ENCODE results near the gene PEX3.

The PEX3 gene

DNA sequence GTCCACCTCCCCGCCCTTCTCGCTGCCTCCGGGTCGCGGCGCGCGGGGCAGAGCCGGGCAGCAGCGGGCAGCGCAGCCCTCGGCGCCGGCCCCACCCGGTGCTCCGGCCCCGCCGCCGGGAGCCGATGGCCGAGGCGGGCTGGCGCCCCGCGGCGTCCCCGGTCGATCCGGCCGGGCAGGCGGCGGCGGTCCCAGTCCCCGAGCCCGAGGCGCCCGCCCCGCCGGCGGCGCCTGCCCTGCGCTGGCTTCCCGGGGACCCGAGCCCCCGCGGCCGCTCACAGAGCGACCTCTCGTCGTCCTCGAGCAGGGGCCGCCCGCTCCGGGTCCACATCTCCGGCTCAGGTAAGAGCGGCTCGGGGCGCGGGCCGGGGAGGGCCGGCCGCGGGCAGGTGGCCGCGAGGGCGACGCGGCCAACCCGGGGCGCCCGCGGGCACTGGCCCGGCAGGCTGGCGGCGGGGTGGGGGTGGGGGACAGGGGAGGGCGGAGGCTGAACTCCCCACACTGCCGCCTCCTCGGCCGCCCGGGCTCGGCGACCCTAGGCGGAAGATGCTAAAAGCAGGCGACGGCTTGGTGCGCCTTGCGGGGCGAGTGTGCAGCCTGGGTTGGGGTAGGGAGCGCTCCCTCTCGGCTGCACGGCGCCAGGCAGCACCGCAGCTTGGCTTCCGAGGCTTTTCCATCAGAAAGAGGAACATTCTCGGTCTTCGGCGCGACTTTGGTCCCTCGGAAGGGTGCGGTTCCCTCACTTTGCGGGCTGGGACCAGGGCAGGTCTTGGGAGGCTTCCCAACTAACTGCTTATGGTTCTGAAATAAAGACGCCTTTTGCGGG, 86.5 kb downstream of the PEX3 start:
- H3K9me3 ChIP-seq (ENCODE audit: control insufficient read depth, low read length): no peaks in the 10 kb centered on the region
- H3K4me3 ChIP-seq (ENCODE audit: insufficient read depth, low read depth, low read length): peak overlapping the region; percentile 49
- 1% methylated on average over 100 to 103 of the region's 103 CpGs for WGBS, 2 experiments
- H3K27me3 ChIP-seq (ENCODE audit: control insufficient read depth, insufficient read depth, low read length, poor library complexity, severe bottlenecking): peaks cover 33% of the 10 kb centered on the region
- no peak overlapping the region for H3K27ac ChIP-seq (ENCODE audit: insufficient read depth, low read depth, low read length, poor library complexity, severe bottlenecking)
- no peaks in the 10 kb centered on the region for H3K36me3 ChIP-seq (ENCODE audit: control insufficient read depth, insufficient read depth, low read length)
- no peaks in the 10 kb centered on the region for H3K4me1 ChIP-seq (ENCODE audit: control insufficient read depth, insufficient read depth, low read length)

DNA sequence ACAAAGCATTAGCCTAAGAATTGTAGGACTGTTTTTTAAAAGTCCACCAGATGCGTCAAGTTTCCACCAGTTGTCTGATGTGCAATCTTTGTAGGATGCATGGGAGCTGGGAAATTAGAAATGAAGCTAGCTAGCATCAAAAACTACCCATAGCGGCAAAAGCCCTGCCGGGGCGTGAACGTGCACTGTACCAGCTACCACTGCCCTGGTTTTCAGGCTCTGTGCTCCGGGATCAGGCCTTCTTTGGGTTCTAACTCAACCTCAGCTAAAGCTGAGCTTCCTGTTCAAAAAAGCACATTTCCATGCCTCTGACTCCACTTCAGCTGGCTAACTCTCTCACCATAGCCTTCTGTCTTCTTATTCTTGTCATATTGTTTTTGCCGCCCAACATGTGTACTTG, 87.8 kb downstream of the PEX3 start:
- Histone ChIP-seq H3K27ac (ENCODE audit: insufficient read depth, low read depth, low read length, poor library complexity, severe bottlenecking) (no peak overlapping the region), H3K36me3 (ENCODE audit: control insufficient read depth, insufficient read depth, low read length) (no peaks in the 10 kb centered on the region), H3K9me3 (ENCODE audit: control insufficient read depth, low read length) (no peaks in the 10 kb centered on the region), H3K4me3 (ENCODE audit: insufficient read depth, low read depth, low read length) (no peak overlapping the region), H3K27me3 (ENCODE audit: control insufficient read depth, insufficient read depth, low read length, poor library complexity, severe bottlenecking) (peaks cover 33% of the 10 kb centered on the region), H3K4me1 (ENCODE audit: control insufficient read depth, insufficient read depth, low read length) (no peaks in the 10 kb centered on the region)
- WGBS, 2 experiments: 94 to 97% methylated on average over 7 of the region's 7 CpGs

- Histone ChIP-seq H3K27ac (ENCODE audit: insufficient read depth, low read depth, low read length, poor library complexity, severe bottlenecking) (no peak overlapping the region), H3K27me3 (ENCODE audit: control insufficient read depth, insufficient read depth, low read length, poor library complexity, severe bottlenecking) (peaks cover 33% of the 10 kb centered on the region), H3K9me3 (ENCODE audit: control insufficient read depth, low read length) (no peaks in the 10 kb centered on the region), H3K4me1 (ENCODE audit: control insufficient read depth, insufficient read depth, low read length) (no peaks in the 10 kb centered on the region), H3K4me3 (ENCODE audit: insufficient read depth, low read depth, low read length) (no peak overlapping the region), H3K36me3 (ENCODE audit: control insufficient read depth, insufficient read depth, low read length) (no peaks in the 10 kb centered on the region)
- 92 to 95% methylated on average over 4 of the region's 4 CpGs for WGBS, 2 experiments
These were observed 88.5 kb downstream of the PEX3 start for GRCh38 chr6:143539106-143539505.

DNA sequence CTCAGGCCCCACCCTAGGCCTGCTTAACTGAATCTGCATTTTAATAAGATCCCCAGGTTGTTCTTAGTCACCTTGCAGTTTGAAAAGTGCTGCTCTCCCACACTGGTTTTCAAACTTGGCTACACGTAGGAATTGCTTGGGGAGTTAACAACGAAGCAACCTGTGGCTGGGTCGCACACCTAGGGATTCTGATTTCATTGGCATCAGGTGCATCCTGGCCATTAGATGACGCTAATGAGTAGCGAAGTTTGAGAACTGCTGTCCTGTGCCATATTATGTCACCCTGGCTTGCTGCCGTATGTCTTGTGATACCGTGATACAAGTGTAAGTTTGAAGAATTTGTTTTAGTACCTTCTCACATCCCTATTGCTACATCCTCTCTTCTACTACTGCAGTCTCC, 89.1 kb downstream of the PEX3 start:
- no peaks in the 10 kb centered on the region for H3K9me3 ChIP-seq (ENCODE audit: control insufficient read depth, low read length)
- no peak overlapping the region for H3K4me3 ChIP-seq (ENCODE audit: insufficient read depth, low read depth, low read length)
- H3K4me1 ChIP-seq (ENCODE audit: control insufficient read depth, insufficient read depth, low read length): no peaks in the 10 kb centered on the region
- no peak overlapping the region for H3K27ac ChIP-seq (ENCODE audit: insufficient read depth, low read depth, low read length, poor library complexity, severe bottlenecking)
- 49 to 51% methylated on average over 7 of the region's 7 CpGs for WGBS, 2 experiments
- no peaks in the 10 kb centered on the region for H3K36me3 ChIP-seq (ENCODE audit: control insufficient read depth, insufficient read depth, low read length)
- H3K27me3 ChIP-seq (ENCODE audit: control insufficient read depth, insufficient read depth, low read length, poor library complexity, severe bottlenecking): peaks cover 33% of the 10 kb centered on the region

GRCh38 chr6:143540192-143540591, 89.6 kb downstream of the PEX3 start:
- Histone ChIP-seq H3K9me3 (ENCODE audit: control insufficient read depth, low read length) (no peaks in the 10 kb centered on the region), H3K27ac (ENCODE audit: insufficient read depth, low read depth, low read length, poor library complexity, severe bottlenecking) (no peak overlapping the region), H3K36me3 (ENCODE audit: control insufficient read depth, insufficient read depth, low read length) (no peaks in the 10 kb centered on the region), H3K4me1 (ENCODE audit: control insufficient read depth, insufficient read depth, low read length) (no peaks in the 10 kb centered on the region), H3K27me3 (ENCODE audit: control insufficient read depth, insufficient read depth, low read length, poor library complexity, severe bottlenecking) (peaks cover 33% of the 10 kb centered on the region), H3K4me3 (ENCODE audit: insufficient read depth, low read depth, low read length) (no peak overlapping the region)
- WGBS, 2 experiments: 90 to 92% methylated on average over 3 of the region's 3 CpGs

Measured in ectodermal cell (in vitro differentiated cells).